Fibroblast of lung (primary cell): ENCODE measurements around the gene VGLL4.

ENCODE experiments used
- EZH2 ChIP-seq: IDR thresholded peaks from 2 replicates; pipeline ENCODE4 v1.5.1; 2012; ENCODE audit warnings: low read length, control low read depth, mild to moderate bottlenecking; ENCODE audit errors: missing control alignments
- TF ChIP-seq, protein P1 (sequence below), 2 donors: IDR thresholded peaks in 1 of 2; conservative IDR thresholded peaks in 1 of 2; 1 replicate in 1 of 2; 2 replicates in 1 of 2; pipeline ENCODE4 v1.5.1; 2011 to 2012; ENCODE audit warnings: low read length in 2 of 2, control low read depth in 1 of 2, inconsistent platforms in 1 of 2, low read depth in 1 of 2, mild to moderate bottlenecking in 1 of 2

DNA sequence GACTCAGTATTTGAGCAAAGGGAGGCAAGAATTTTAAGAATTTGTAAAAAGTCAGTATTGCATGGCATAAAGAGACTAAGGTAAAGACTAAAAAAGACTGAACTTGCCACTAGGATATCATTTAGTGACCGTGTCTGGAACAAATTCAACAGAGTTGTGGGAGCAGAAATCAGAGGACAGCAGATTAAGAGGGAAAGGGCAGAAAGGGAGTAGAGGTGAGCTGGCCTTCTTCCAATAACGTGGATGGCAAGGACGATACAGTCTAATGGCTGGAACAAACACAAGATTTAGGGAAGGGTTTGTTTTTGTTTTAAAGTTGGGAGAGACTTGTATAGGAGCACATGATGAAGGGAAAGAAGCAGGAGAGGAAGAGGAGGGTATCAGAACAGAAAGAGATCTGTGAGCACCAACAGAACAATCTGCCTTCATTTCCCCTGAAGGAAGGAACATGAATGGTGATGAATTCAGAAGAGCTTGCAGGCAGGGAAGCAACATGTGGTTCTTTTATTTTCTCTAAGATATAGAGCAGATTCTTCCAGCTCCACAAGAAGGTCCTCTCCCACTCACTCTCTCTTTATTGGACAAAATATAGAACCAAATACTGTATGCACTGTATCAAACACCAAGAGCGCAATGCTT lies 8.6 kb downstream of the VGLL4 start:
- TF ChIP-seq, protein P1, sequence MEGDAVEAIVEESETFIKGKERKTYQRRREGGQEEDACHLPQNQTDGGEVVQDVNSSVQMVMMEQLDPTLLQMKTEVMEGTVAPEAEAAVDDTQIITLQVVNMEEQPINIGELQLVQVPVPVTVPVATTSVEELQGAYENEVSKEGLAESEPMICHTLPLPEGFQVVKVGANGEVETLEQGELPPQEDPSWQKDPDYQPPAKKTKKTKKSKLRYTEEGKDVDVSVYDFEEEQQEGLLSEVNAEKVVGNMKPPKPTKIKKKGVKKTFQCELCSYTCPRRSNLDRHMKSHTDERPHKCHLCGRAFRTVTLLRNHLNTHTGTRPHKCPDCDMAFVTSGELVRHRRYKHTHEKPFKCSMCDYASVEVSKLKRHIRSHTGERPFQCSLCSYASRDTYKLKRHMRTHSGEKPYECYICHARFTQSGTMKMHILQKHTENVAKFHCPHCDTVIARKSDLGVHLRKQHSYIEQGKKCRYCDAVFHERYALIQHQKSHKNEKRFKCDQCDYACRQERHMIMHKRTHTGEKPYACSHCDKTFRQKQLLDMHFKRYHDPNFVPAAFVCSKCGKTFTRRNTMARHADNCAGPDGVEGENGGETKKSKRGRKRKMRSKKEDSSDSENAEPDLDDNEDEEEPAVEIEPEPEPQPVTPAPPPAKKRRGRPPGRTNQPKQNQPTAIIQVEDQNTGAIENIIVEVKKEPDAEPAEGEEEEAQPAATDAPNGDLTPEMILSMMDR (conservative IDR thresholded peaks at IDR 0.05 in 1 of 2, IDR thresholded peaks at IDR 0.05 in 1 of 2; ENCODE audit: low read depth in 1 of 2, low read length in 2 of 2) = no peak
- TF ChIP-seq EZH2 = no peak
